ENCODE data around the gene IL17RE. TPM values are rescaled to one million over a fixed set of nuclear protein-coding genes. Genes with fewer than 3 reads are reported as not detected.

The IL17RE gene
- total RNA-seq, 1 donor from 2014 or later, result 22.6 TPM

DNA sequence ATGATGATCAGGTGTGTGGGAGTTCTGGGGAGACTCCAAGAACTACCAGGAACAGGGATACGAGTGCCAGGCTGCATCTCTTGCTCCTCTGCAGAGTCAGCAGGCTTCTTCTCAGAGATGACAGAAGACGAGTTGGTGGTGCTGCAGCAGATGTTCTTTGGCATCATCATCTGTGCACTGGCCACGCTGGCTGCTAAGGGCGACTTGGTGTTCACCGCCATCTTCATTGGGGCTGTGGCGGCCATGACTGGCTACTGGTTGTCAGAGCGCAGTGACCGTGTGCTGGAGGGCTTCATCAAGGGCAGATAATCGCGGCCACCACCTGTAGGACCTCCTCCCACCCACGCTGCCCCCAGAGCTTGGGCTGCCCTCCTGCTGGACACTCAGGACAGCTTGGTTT, 41.6 kb downstream of the IL17RE start:
- Histone ChIP-seq H3K4me3 (no peak overlapping the region), H3K27ac (no peak overlapping the region), H3K9me3 (no peaks in the 10 kb centered on the region), H3K36me3 (peaks cover 13% of the 10 kb centered on the region), H3K27me3 (no peaks in the 10 kb centered on the region), H3K4me1 (peaks cover 5% of the 10 kb centered on the region)
- ATAC-seq (no peak), DNase-seq (peak; percentile 51)
- TF ChIP-seq, protein P1, sequence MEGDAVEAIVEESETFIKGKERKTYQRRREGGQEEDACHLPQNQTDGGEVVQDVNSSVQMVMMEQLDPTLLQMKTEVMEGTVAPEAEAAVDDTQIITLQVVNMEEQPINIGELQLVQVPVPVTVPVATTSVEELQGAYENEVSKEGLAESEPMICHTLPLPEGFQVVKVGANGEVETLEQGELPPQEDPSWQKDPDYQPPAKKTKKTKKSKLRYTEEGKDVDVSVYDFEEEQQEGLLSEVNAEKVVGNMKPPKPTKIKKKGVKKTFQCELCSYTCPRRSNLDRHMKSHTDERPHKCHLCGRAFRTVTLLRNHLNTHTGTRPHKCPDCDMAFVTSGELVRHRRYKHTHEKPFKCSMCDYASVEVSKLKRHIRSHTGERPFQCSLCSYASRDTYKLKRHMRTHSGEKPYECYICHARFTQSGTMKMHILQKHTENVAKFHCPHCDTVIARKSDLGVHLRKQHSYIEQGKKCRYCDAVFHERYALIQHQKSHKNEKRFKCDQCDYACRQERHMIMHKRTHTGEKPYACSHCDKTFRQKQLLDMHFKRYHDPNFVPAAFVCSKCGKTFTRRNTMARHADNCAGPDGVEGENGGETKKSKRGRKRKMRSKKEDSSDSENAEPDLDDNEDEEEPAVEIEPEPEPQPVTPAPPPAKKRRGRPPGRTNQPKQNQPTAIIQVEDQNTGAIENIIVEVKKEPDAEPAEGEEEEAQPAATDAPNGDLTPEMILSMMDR (IDR thresholded peaks at IDR 0.05), result no peak
- intact Hi-C loops (cut with DNase I), result no loop called here

DNA sequence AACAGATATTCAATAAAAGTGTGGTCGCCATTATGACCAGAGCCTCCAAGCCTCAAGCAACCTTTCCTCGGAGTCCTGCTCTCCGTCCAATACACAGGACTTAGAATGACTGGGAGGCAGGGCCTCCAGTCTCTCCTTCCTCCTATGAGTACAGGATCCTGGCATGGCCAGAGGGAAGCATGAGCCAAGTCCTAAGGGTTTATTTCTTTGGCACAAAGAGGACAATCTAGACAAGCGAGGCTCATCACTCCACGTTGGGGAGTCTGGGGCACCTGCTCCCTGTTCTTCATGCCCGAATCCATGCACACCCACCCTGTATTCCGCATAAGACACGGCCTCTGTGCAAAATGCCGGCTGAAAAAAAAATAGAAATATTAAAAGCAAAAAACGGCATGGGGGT, 42.7 kb downstream of the IL17RE start:
- intact Hi-C loops (cut with DNase I), result no loop called here
- Histone ChIP-seq H3K4me1 (peaks cover 5% of the 10 kb centered on the region), H3K4me3 (no peak overlapping the region), H3K36me3 (peaks cover 13% of the 10 kb centered on the region), H3K27ac (no peak overlapping the region), H3K27me3 (no peaks in the 10 kb centered on the region), H3K9me3 (no peaks in the 10 kb centered on the region)
- TF ChIP-seq, protein P1 (IDR thresholded peaks at IDR 0.05), result no peak
- DNase-seq (no peak), ATAC-seq (no peak)

DNA sequence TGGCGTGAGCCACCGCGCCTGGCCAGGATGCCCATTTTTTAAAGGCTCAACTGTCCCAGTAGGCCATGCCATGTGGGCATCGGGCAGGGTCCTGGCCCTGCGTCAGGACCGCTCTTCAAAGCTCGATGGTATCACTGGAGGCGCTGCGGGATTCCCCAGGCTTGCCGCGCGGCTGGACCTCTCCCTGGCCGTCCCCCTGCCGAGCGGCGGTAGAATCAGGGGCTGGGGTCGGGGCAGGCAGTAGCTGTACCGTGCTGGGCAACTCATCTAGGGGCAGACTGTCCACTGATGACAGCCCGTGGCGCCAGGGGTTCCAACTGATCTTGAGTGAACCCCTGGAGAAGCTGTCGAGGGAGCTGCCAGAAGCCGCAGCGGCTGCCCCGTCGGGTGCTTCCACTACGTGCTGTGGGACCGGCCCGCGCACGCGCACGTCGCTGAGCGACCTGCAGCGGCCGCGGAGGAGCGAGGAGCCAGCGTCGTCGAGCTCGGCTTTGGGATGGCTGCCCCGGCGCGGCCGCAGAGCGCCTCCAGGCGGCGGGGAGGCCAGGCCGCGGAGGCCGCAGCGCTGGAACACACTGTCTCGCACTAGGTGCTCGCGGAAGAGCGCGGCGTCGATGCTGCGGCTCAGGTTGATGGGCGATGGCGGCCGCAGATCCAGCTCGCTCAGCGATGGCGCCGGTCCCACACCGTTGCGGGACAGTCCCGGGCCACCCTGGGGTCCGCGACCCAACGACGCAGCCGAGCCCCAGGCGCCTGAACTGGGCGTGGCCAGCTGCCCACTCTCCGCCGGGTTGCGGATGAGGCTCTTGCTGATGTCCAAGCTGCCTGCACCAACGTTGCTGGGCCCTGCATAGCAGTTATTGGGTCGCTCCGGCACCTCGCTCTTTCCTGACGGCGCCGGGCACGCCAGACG, 43.7 kb downstream of the IL17RE start:
- H3K36me3 ChIP-seq, result peaks cover 6% of the 10 kb centered on the region
- H3K4me3 ChIP-seq, result peak overlapping the region; percentile 63
- H3K4me1 ChIP-seq, result peaks cover 5% of the 10 kb centered on the region
- ATAC-seq, result peak; percentile 93
- no peaks in the 10 kb centered on the region for H3K27me3 ChIP-seq
- TF ChIP-seq, protein P1 (IDR thresholded peaks at IDR 0.05), result peak; percentile 75
- no peaks in the 10 kb centered on the region for H3K9me3 ChIP-seq
- peak; percentile 96 for DNase-seq
- intact Hi-C loops (cut with DNase I), result no loop called here
- H3K27ac ChIP-seq, result peak overlapping the region; percentile 78

- ATAC-seq, result peak; percentile 87
- Histone ChIP-seq H3K27me3 (no peaks in the 10 kb centered on the region), H3K27ac (peak overlapping the region; percentile 78), H3K36me3 (peaks cover 4% of the 10 kb centered on the region), H3K4me3 (peak overlapping the region; percentile 63), H3K4me1 (peaks cover 14% of the 10 kb centered on the region), H3K9me3 (no peaks in the 10 kb centered on the region)
- intact Hi-C loops (cut with DNase I), result no loop called here
- TF ChIP-seq, protein P1 (IDR thresholded peaks at IDR 0.05), result peak; percentile 56
- DNase-seq, result peak; percentile 90
Measured at GRCh38 chr3:9947025-9947995, 44.7 kb downstream of the IL17RE start.

DNA sequence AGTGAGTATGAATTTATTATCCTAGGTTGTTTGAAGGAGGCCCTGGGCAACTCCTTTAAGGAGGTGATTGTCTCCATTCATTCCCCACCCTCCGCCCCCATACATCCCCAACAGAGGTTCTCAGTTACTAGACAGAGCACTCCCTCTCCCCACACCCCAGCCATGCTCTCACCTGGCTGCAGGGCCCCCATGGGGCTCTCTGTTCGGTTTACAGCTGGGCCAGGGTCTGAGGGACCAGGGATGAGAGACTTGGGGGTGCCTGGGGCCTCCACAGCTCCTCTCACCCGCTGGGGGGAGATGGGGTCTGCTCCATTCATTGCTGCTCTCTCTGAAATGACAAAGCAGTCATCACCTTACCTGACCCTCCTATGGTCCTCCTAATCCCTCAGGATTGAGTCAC, 45.9 kb downstream of the IL17RE start:
- H3K9me3 ChIP-seq, result no peaks in the 10 kb centered on the region
- no peak for DNase-seq
- TF ChIP-seq, protein P1 (IDR thresholded peaks at IDR 0.05), result no peak
- no peak for ATAC-seq
- no peak overlapping the region for H3K27ac ChIP-seq
- no peaks in the 10 kb centered on the region for H3K36me3 ChIP-seq
- intact Hi-C loops (cut with DNase I), result no loop called here
- H3K4me3 ChIP-seq, result no peak overlapping the region
- H3K27me3 ChIP-seq, result no peaks in the 10 kb centered on the region
- H3K4me1 ChIP-seq, result peaks cover 15% of the 10 kb centered on the region
